Neural cell (in vitro differentiated cells): ENCODE results near the gene HSPB7. TPM values are rescaled to one million over a fixed set of nuclear protein-coding genes. Genes with fewer than 3 reads are reported as not detected.
"Not testable (repeated sequence)": the region's sequence is repeated elsewhere in the genome, so short reads cannot be mapped to it uniquely, and the experiment has no call there.

Experiments
- H2AFZ ChIP-seq: fragments of 200-600, 300-800 bp; sonication (generic), shearing (Covaris generic); 2 replicates; pipeline ENCODE4 v1.6.0; 2014; ENCODE audit warnings: low read depth, mild to moderate bottlenecking, antibody characterized with exemption, low read length, moderate library complexity
- H3F3A ChIP-seq: fragments of 200-600 bp; shearing (Covaris generic); 2 replicates; pipeline ENCODE4 v1.6.1; 2016; ENCODE audit warnings: mild to moderate bottlenecking, moderate library complexity, mixed read lengths, antibody characterized with exemption, low read length; ENCODE audit not compliant: insufficient read depth, poor library complexity, severe bottlenecking
- H3K27ac ChIP-seq: fragments of 200-600, 300-800 bp; sonication (generic), shearing (Covaris generic); 2 replicates; pipeline ENCODE4 v1.5.1; 2014; ENCODE audit warnings: mild to moderate bottlenecking, low read length, moderate library complexity
- H3K27me3 ChIP-seq: fragments of 300-800, 200-600 bp; sonication (generic), shearing (Covaris generic); 2 replicates; pipeline ENCODE4 v1.6.0; 2014; ENCODE audit warnings: mild to moderate bottlenecking, low read depth, low read length, moderate library complexity; ENCODE audit not compliant: insufficient read depth
- H3K36me3 ChIP-seq: fragments of 300-800, 200-600 bp; sonication (generic), shearing (Covaris generic); 2 replicates; pipeline ENCODE4 v1.5.1; 2014; ENCODE audit warnings: mild to moderate bottlenecking, antibody characterized with exemption, low read length, moderate library complexity; ENCODE audit not compliant: insufficient read depth
- H3K4me2 ChIP-seq: fragments of 300-800, 200-600 bp; sonication (generic), shearing (Covaris generic); 2 replicates; pipeline ENCODE4 v1.6.0; 2014; ENCODE audit warnings: mild to moderate bottlenecking, low read length
- H3K4me3 ChIP-seq: fragments of 300-800, 200-600 bp; sonication (generic), shearing (Covaris generic); 2 replicates; pipeline ENCODE4 v1.5.1; 2014; ENCODE audit warnings: mild to moderate bottlenecking, low read length, moderate library complexity
- H3K79me2 ChIP-seq: fragments of 200-600 bp; shearing (Covaris generic); replicated peaks from 2 replicates; pipeline ENCODE4 v1.6.0; 2014; ENCODE audit warnings: mild to moderate bottlenecking, low read length, moderate library complexity; ENCODE audit not compliant: insufficient read depth
- H3K9ac ChIP-seq: fragments of 300-800, 200-600 bp; sonication (generic), shearing (Covaris generic); 2 replicates; pipeline ENCODE4 v1.6.1; 2016; ENCODE audit warnings: mild to moderate bottlenecking, low read length, mixed read lengths
- H3K9me2 ChIP-seq: fragments of 200-600 bp; shearing (Covaris generic); 2 replicates; pipeline ENCODE4 v1.6.1; 2016; ENCODE audit warnings: mild to moderate bottlenecking, low read length, mixed read lengths; ENCODE audit not compliant: insufficient read depth
- H3K9me3 ChIP-seq: fragments of 200-600, 300-800 bp; sonication (generic), shearing (Covaris generic); 2 replicates; pipeline ENCODE4 v1.6.1; 2016; ENCODE audit warnings: mild to moderate bottlenecking, mixed run types, low read length, moderate library complexity, mixed read lengths
- H4K20me1 ChIP-seq: fragments of 200-600 bp; shearing (Covaris generic); 2 replicates; pipeline ENCODE4 v1.6.1; 2016; ENCODE audit warnings: mild to moderate bottlenecking, mixed run types; ENCODE audit not compliant: insufficient read depth
- EP300 ChIP-seq: fragments of 450-650 bp; conservative IDR thresholded peaks from 2 replicates; pipeline ENCODE4 v1.6.1; 2014; ENCODE audit warnings: antibody characterized with exemption, mild to moderate bottlenecking, moderate library complexity; ENCODE audit not compliant: poor library complexity, severe bottlenecking
- EZH2 ChIP-seq: fragments of 200-600, 300-800 bp; shearing (Covaris generic), sonication (generic); IDR thresholded peaks from 2 replicates; pipeline ENCODE4 v1.6.1; 2014; ENCODE audit warnings: antibody characterized with exemption, low read length, borderline replicate concordance, mild to moderate bottlenecking; ENCODE audit not compliant: insufficient read depth, poor library complexity, severe bottlenecking
- MXI1 ChIP-seq: fragments of 450-650 bp; conservative IDR thresholded peaks from 2 replicates; pipeline ENCODE4 v1.6.1; 2014; ENCODE audit warnings: antibody characterized with exemption, mild to moderate bottlenecking; ENCODE audit not compliant: poor library complexity, severe bottlenecking
- POLR2AphosphoS5 ChIP-seq: IDR thresholded peaks from 2 replicates; pipeline ENCODE4 v1.6.1; 2012
- RAD21 ChIP-seq: fragments of 450-650 bp; conservative IDR thresholded peaks from 2 replicates; pipeline ENCODE4 v1.6.1; 2014; ENCODE audit warnings: antibody characterized with exemption, mild to moderate bottlenecking, moderate library complexity
- REST ChIP-seq: IDR thresholded peaks from 2 replicates; pipeline ENCODE4 v1.6.1; 2012; ENCODE audit warnings: borderline replicate concordance
- SMC3 ChIP-seq: fragments of 450-650 bp; conservative IDR thresholded peaks from 2 replicates; pipeline ENCODE4 v1.6.1; 2014; ENCODE audit warnings: antibody characterized with exemption, mild to moderate bottlenecking, moderate library complexity; ENCODE audit not compliant: poor library complexity
- TAF1 ChIP-seq: IDR thresholded peaks from 2 replicates; pipeline ENCODE4 v1.6.1; 2012; ENCODE audit warnings: low read depth
- polyA plus RNA-seq: library from polyadenylated mRNA; depleted of rRNA; stranded (reverse); fragments of >200 nt; gene quantifications from 2 replicates; pipeline ENCODE4 v1.2.3, GENCODE V29; 2014
- TF ChIP-seq, protein P1 (sequence below): fragments of 450-650 bp; IDR thresholded peaks from 2 replicates; pipeline ENCODE4 v1.5.1; 2014; ENCODE audit warnings: antibody characterized with exemption, mild to moderate bottlenecking, moderate library complexity; ENCODE audit not compliant: poor library complexity, severe bottlenecking

HSPB7 gene
- polyA plus RNA-seq, 1 donor from 2014 or later: not detected

DNA sequence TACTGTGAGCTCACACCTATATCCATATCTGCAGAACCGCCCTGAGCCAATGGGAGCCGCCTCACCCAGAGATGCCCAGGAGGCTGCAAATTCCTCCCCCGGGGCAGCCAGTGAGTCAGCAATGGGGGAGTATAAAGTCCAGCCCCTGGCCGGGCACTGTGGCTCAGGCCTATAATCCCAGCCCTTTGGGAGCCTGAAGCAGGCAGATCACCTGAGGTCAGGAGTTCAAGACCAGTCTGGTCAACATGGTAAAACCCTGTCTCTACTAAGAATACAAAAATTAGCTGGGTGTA is 20.7 kb upstream of the HSPB7 start:
- no peak overlapping the region for H3K9ac ChIP-seq
- H3K79me2 ChIP-seq: no peaks in the 10 kb centered on the region
- no peak overlapping the region for H3K4me3 ChIP-seq
- H3K4me2 ChIP-seq: no peak overlapping the region
- H4K20me1 ChIP-seq: no peaks in the 10 kb centered on the region
- H3K27ac ChIP-seq: no peak overlapping the region
- no peaks in the 10 kb centered on the region for H3K9me2 ChIP-seq
- H2AFZ ChIP-seq: no peak overlapping the region
- no peaks in the 10 kb centered on the region for H3K9me3 ChIP-seq
- no peaks in the 10 kb centered on the region for H3K27me3 ChIP-seq
- H3F3A ChIP-seq: no peaks in the 10 kb centered on the region
- TF ChIP-seq, protein P1, sequence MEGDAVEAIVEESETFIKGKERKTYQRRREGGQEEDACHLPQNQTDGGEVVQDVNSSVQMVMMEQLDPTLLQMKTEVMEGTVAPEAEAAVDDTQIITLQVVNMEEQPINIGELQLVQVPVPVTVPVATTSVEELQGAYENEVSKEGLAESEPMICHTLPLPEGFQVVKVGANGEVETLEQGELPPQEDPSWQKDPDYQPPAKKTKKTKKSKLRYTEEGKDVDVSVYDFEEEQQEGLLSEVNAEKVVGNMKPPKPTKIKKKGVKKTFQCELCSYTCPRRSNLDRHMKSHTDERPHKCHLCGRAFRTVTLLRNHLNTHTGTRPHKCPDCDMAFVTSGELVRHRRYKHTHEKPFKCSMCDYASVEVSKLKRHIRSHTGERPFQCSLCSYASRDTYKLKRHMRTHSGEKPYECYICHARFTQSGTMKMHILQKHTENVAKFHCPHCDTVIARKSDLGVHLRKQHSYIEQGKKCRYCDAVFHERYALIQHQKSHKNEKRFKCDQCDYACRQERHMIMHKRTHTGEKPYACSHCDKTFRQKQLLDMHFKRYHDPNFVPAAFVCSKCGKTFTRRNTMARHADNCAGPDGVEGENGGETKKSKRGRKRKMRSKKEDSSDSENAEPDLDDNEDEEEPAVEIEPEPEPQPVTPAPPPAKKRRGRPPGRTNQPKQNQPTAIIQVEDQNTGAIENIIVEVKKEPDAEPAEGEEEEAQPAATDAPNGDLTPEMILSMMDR: no peak
- TF ChIP-seq SMC3: no peak
- no peak for TF ChIP-seq EZH2
- no peak for TF ChIP-seq TAF1
- no peak for TF ChIP-seq REST
- TF ChIP-seq MXI1: no peak
- no peak for TF ChIP-seq EP300
- TF ChIP-seq POLR2AphosphoS5: no peak
- no peak for TF ChIP-seq RAD21
- no peaks in the 10 kb centered on the region for H3K36me3 ChIP-seq

GRCh38 chr1:16036461-16036860 is 18.6 kb upstream of the HSPB7 start:
- not testable (repeated sequence) for H3K9ac ChIP-seq, H3K27me3 ChIP-seq, H3K4me2 ChIP-seq, H3K36me3 ChIP-seq, H2AFZ ChIP-seq, H3K79me2 ChIP-seq, H4K20me1 ChIP-seq, H3K9me2 ChIP-seq, H3K9me3 ChIP-seq, H3F3A ChIP-seq, H3K4me3 ChIP-seq, H3K27ac ChIP-seq

GRCh38 chr1:16033103-16033632 is 15.3 kb upstream of the HSPB7 start:
- not testable (repeated sequence) for H3K9me3 ChIP-seq, H2AFZ ChIP-seq, H4K20me1 ChIP-seq, H3K4me2 ChIP-seq, H3F3A ChIP-seq, H3K4me3 ChIP-seq, H3K79me2 ChIP-seq, H3K27me3 ChIP-seq, H3K27ac ChIP-seq, H3K9me2 ChIP-seq, H3K9ac ChIP-seq, H3K36me3 ChIP-seq
